ENCODE data around the gene PRC1. TPM values are rescaled to one million over a fixed set of nuclear protein-coding genes. Genes with fewer than 3 reads are reported as not detected.

The PRC1 gene
- 70.5 and 75.7 TPM in 2 replicates for total RNA-seq (2021)
- long read RNA-seq, full-length matches to known transcripts: 30 of 191 reads
- long read RNA-seq, partial matches to known transcripts: 12 of 191 reads
- long read RNA-seq, other reads (novel, unspliced or antisense): 149 of 191 reads

GRCh38 chr15:90994417-90995311 is at the start of gene PRC1:
Gene PRC1, minus strand, starts transcription at chr15:90994535. Its CDS starts 118 bp downstream, at chr15:90994417.
- peak within 1 kb of the TSS; percentile 98 to 100 (median 100) for H3K27ac Mint-ChIP-seq
- H3K79me2 ChIP-seq (ENCODE audit: insufficient read depth, low read length): peaks cover 28% of the 10 kb centered on the region; the same call in 1 of the 2 replicates
- no peak for TF ChIP-seq CTCF (conservative IDR thresholded peaks at IDR 0.05)
- no peaks in the 10 kb centered on the region for H3K4me1 ChIP-seq (ENCODE audit: insufficient read depth, low read length)
- no peaks in the 10 kb centered on the region for H3K27me3 ChIP-seq (ENCODE audit: insufficient read depth, low read length)
- H3K14ac ChIP-seq (ENCODE audit: insufficient read depth, low read length): peak within 1 kb of the TSS; percentile 92
- peaks cover 16 to 26% of the 10 kb centered on the region in 2 experiments for H3K4me1 Mint-ChIP-seq
- no peak within 1 kb of the TSS for H2BK20ac ChIP-seq (ENCODE audit: low read depth, low read length, poor library complexity, severe bottlenecking)
- H4K91ac ChIP-seq (ENCODE audit: insufficient read length, low read depth, low read length): no peak within 1 kb of the TSS
- H2BK12ac ChIP-seq (ENCODE audit: insufficient read length, low read depth, low read length): no peak within 1 kb of the TSS
- H3K36me3 Mint-ChIP-seq (ENCODE audit: insufficient read depth in 1 of 3, low read depth in 3 of 3): peaks cover 10 to 31% (median 30%) of the 10 kb centered on the region in 3 experiments; a peak in 6 of 7 replicates
- H4K5ac ChIP-seq (ENCODE audit: insufficient read length, low read depth, low read length): no peak within 1 kb of the TSS
- no peak within 1 kb of the TSS for H3K56ac ChIP-seq (ENCODE audit: insufficient read length, low read depth, low read length)
- peak within 1 kb of the TSS; percentile 88 for H3K4me2 ChIP-seq (ENCODE audit: insufficient read depth, insufficient read length, low read length)
- no peak within 1 kb of the TSS for H2BK15ac ChIP-seq (ENCODE audit: low read depth, low read length)
- DNase-seq: peak; percentile 99
- peaks cover 3% of the 10 kb centered on the region for H3K79me1 ChIP-seq (ENCODE audit: insufficient read depth, low read depth, low read length, poor library complexity, severe bottlenecking)
- WGBS (ENCODE audit: extremely low coverage, insufficient read length, low lambda C conversion rate): no CpG with 5 or more reads among the region's 75 CpGs
- H3K27ac ChIP-seq (ENCODE audit: insufficient read length, low read depth, low read length): peak within 1 kb of the TSS; percentile 94
- H3T11ph ChIP-seq (ENCODE audit: low read length): no peak within 1 kb of the TSS
- peak within 1 kb of the TSS; percentile 99 to 100 for H3K4me3 Mint-ChIP-seq
- H4K20me1 ChIP-seq (ENCODE audit: control insufficient read depth, insufficient read depth, insufficient read length): no peaks in the 10 kb centered on the region
- H2AK5ac ChIP-seq (ENCODE audit: insufficient read length, low read length): no peak within 1 kb of the TSS
- no peak within 1 kb of the TSS for H2BK5ac ChIP-seq (ENCODE audit: insufficient read length, low read length)
- peaks cover 3% of the 10 kb centered on the region for H3K23me2 ChIP-seq (ENCODE audit: insufficient read length, low read depth, low read length, poor library complexity, severe bottlenecking)
- H3K27me3 Mint-ChIP-seq (ENCODE audit: low read depth): peaks cover 3% of the 10 kb centered on the region; the same call in 1 of the 2 replicates
- H2BK120ac ChIP-seq (ENCODE audit: low read depth, low read length, poor library complexity, severe bottlenecking): no peak within 1 kb of the TSS
- H3K23ac ChIP-seq (ENCODE audit: insufficient read length, low read depth, low read length): no peak within 1 kb of the TSS
- no peak within 1 kb of the TSS for H4K8ac ChIP-seq (replicated peaks; ENCODE audit: insufficient read length, low read depth, low read length)
- no peaks in the 10 kb centered on the region for H3K9me3 ChIP-seq (ENCODE audit: control insufficient read depth, low read depth, low read length)
- H3K9me3 Mint-ChIP-seq: peaks cover 0 to 2% of the 10 kb centered on the region in 2 experiments; a peak in 2 of 5 replicates
- peak within 1 kb of the TSS; percentile 94 for H3K9ac ChIP-seq (ENCODE audit: extremely low read depth, insufficient read length, low read length)
- peak within 1 kb of the TSS; percentile 87 for H3K18ac ChIP-seq (ENCODE audit: insufficient read length, low read depth, low read length)
- no peak within 1 kb of the TSS; the same call in 1 of the 2 replicates for H3K4ac ChIP-seq (ENCODE audit: low read depth, low read length)
- H2AFZ ChIP-seq (ENCODE audit: low read length): no peak within 1 kb of the TSS

All from H9 (cell line).